ENCODE results near the gene PRDX3.
"Not testable (repeated sequence)": the region's sequence is repeated elsewhere in the genome, so short reads cannot be mapped to it uniquely, and the experiment has no call there.

The PRDX3 gene

GRCh38 chr10:119165171-119166117, 13.2 kb downstream of the PRDX3 start, which contains the start of gene SFXN4:
SFXN4 (minus strand) TSS chr10:119165714; CDS start chr10:119165647, 67 bp downstream.
- peak; percentile 55 to 61 for DNase-seq (ENCODE audit: low read depth in 2 of 2)

- no peak for DNase-seq (ENCODE audit: low read depth in 2 of 2)
These were observed 16.0 kb downstream of the PRDX3 start for GRCh38 chr10:119162452-119163092.

- no peak for DNase-seq (ENCODE audit: low read depth in 2 of 2)
These were observed 16.7 kb downstream of the PRDX3 start for GRCh38 chr10:119161680-119162451.

GRCh38 chr10:119159332-119159731, 19.3 kb downstream of the PRDX3 start:
- no peak for DNase-seq (ENCODE audit: low read depth in 2 of 2)

GRCh38 chr10:119153661-119154060, 25.0 kb downstream of the PRDX3 start:
- DNase-seq (ENCODE audit: low read depth in 2 of 2), result no peak

- DNase-seq (ENCODE audit: low read depth in 2 of 2), result no peak
These were observed 25.6 kb downstream of the PRDX3 start for GRCh38 chr10:119153041-119153440.

GRCh38 chr10:119151601-119152000, 27.0 kb downstream of the PRDX3 start:
- not testable (repeated sequence) for DNase-seq (ENCODE audit: low read depth in 2 of 2)

GRCh38 chr10:119149729-119150128, 28.9 kb downstream of the PRDX3 start:
- no peak for DNase-seq (ENCODE audit: low read depth in 2 of 2)

GRCh38 chr10:119149157-119149556, 29.5 kb downstream of the PRDX3 start:
- DNase-seq (ENCODE audit: low read depth in 2 of 2), result no peak

- no peak for DNase-seq (ENCODE audit: low read depth in 2 of 2)
These were observed 35.0 kb downstream of the PRDX3 start for GRCh38 chr10:119143657-119144056.

GRCh38 chr10:119140603-119141245, 37.9 kb downstream of the PRDX3 start:
- no peak for DNase-seq (ENCODE audit: low read depth in 2 of 2)

- DNase-seq (ENCODE audit: low read depth in 2 of 2), result peak in 1 of 2 donors; percentile 15
These were observed 39.0 kb downstream of the PRDX3 start for GRCh38 chr10:119139464-119140067.

GRCh38 chr10:119138346-119139306, 40.0 kb downstream of the PRDX3 start:
- DNase-seq (ENCODE audit: low read depth in 2 of 2), result no peak

- not testable (repeated sequence) for DNase-seq (ENCODE audit: low read depth in 2 of 2)
These were observed 40.7 kb downstream of the PRDX3 start for GRCh38 chr10:119137878-119138277.

- DNase-seq (ENCODE audit: low read depth in 2 of 2), result no peak
These were observed 42.5 kb downstream of the PRDX3 start for GRCh38 chr10:119136084-119136483.

GRCh38 chr10:119135513-119135881, 43.1 kb downstream of the PRDX3 start:
- no peak for DNase-seq (ENCODE audit: low read depth in 2 of 2)

- no peak for DNase-seq (ENCODE audit: low read depth in 2 of 2)
These were observed 44.7 kb downstream of the PRDX3 start for GRCh38 chr10:119133949-119134348.

- DNase-seq (ENCODE audit: low read depth in 2 of 2), result no peak
These were observed 45.9 kb downstream of the PRDX3 start for GRCh38 chr10:119132521-119133345.
